DOHH2 (cell line): ENCODE data around the gene POC1B.
A peak's percentile ranks its signal among the peaks of the same experiment; 100 is the strongest.

Source experiments
- H3F3A ChIP-seq: fragments of 200-600 bp; sonication (generic), shearing (Covaris generic); 2 replicates; pipeline ENCODE4 v1.6.0; 2016; ENCODE audit warnings: antibody characterized with exemption, mild to moderate bottlenecking; ENCODE audit not compliant: control insufficient read depth, insufficient read depth
- H3K27ac ChIP-seq: fragments of 200-600 bp; sonication (generic); 2 replicates; pipeline ENCODE4 v1.5.1; 2014; ENCODE audit warnings: low read depth, mild to moderate bottlenecking, low read length, moderate library complexity
- H3K27me3 ChIP-seq: fragments of 200-600 bp; sonication (generic); 2 replicates; pipeline ENCODE4 v1.6.1; 2014; ENCODE audit warnings: mild to moderate bottlenecking, low read length, mixed read lengths; ENCODE audit not compliant: control insufficient read depth
- H3K36me3 ChIP-seq: fragments of 200-600 bp; sonication (generic); 2 replicates; pipeline ENCODE4 v1.6.1; 2014; ENCODE audit warnings: mild to moderate bottlenecking, low read length, moderate library complexity, mixed read lengths; ENCODE audit not compliant: control insufficient read depth
- H3K4me1 ChIP-seq: fragments of 200-600 bp; sonication (generic); 2 replicates; pipeline ENCODE4 v1.6.1; 2014; ENCODE audit warnings: mild to moderate bottlenecking, low read length, mixed read lengths; ENCODE audit not compliant: control insufficient read depth
- H3K4me2 ChIP-seq: fragments of 200-600 bp; sonication (generic); 2 replicates; pipeline ENCODE4 v1.6.0; 2014; ENCODE audit warnings: mild to moderate bottlenecking, low read length, moderate library complexity
- H3K4me3 ChIP-seq: fragments of 200-600 bp; sonication (generic); 2 replicates; pipeline ENCODE4 v1.5.1; 2014; ENCODE audit warnings: mild to moderate bottlenecking, low read length, mixed read lengths
- H3K79me2 ChIP-seq: fragments of 200-600 bp; sonication (generic); 2 replicates; pipeline ENCODE4 v1.6.1; 2014; ENCODE audit warnings: mild to moderate bottlenecking, low read length, mixed read lengths; ENCODE audit not compliant: control insufficient read depth
- H3K9me2 ChIP-seq: fragments of 200-600 bp; sonication (generic); replicated peaks from 2 replicates; pipeline ENCODE4 v1.6.1; 2014; ENCODE audit warnings: mild to moderate bottlenecking, low read length, mixed read lengths; ENCODE audit not compliant: control insufficient read depth
- H3K9me3 ChIP-seq: fragments of 200-600 bp; sonication (generic); 2 replicates; pipeline ENCODE4 v1.6.1; 2014; ENCODE audit warnings: antibody characterized with exemption, low read length, mixed read lengths; ENCODE audit not compliant: control insufficient read depth, insufficient read depth
- H4K20me1 ChIP-seq: fragments of 200-600 bp; sonication (generic); 2 replicates; pipeline ENCODE4 v1.6.0; 2014; ENCODE audit warnings: low read depth, mild to moderate bottlenecking, antibody characterized with exemption, low read length, moderate library complexity; ENCODE audit not compliant: control insufficient read depth, insufficient read depth
- EZH2phosphoT487 ChIP-seq: fragments of 200-600 bp; sonication (generic); IDR thresholded peaks from 2 replicates; pipeline ENCODE4 v1.6.1; 2017; ENCODE audit warnings: borderline replicate concordance, mild to moderate bottlenecking, antibody characterized with exemption, low read length, moderate library complexity, mixed read lengths
- TF ChIP-seq, protein P1 (sequence below): fragments of 200-600 bp; sonication (generic); IDR thresholded peaks from one replicate; pipeline ENCODE4 v1.5.1; 2014; ENCODE audit warnings: antibody characterized with exemption, mild to moderate bottlenecking, low read depth, low read length; ENCODE audit not compliant: poor library complexity, severe bottlenecking

The POC1B gene

DNA sequence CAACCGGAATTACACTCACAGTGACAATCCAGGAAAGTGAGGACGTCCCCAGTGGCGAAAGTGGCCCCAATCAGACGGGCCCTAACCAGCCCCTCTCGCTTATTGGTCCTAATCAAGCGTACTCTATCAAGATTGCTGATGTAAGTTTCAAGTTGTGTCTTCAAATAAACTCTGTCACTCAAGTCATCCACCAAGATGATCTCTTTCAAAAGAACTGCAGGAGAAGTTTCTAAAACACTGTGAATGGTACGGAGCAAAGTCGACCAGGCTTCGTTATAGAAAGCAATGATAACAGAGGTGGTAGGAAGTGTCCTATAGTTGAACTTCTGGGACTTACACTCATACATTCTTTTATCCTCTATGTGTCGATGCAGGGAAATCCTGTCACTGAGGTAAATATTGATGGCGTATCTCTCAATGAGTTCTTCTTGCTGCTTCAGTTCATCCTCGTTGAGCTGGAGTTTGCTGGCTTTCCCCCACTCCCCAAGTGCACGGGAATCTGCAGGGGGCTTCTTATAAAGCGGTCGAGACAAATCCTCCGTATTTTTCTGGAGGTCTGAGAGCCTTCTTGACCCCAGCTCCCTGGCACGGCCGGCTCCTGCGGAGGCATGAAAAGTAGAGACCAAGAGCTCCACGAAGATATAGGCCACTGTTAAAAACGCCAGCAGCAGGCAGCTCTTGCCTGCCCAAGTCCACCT, 1.9 kb downstream of the POC1B start:
- H3F3A ChIP-seq, result peaks cover 15% of the 10 kb centered on the region
- no peaks in the 10 kb centered on the region for H3K9me2 ChIP-seq
- TF ChIP-seq, protein P1, sequence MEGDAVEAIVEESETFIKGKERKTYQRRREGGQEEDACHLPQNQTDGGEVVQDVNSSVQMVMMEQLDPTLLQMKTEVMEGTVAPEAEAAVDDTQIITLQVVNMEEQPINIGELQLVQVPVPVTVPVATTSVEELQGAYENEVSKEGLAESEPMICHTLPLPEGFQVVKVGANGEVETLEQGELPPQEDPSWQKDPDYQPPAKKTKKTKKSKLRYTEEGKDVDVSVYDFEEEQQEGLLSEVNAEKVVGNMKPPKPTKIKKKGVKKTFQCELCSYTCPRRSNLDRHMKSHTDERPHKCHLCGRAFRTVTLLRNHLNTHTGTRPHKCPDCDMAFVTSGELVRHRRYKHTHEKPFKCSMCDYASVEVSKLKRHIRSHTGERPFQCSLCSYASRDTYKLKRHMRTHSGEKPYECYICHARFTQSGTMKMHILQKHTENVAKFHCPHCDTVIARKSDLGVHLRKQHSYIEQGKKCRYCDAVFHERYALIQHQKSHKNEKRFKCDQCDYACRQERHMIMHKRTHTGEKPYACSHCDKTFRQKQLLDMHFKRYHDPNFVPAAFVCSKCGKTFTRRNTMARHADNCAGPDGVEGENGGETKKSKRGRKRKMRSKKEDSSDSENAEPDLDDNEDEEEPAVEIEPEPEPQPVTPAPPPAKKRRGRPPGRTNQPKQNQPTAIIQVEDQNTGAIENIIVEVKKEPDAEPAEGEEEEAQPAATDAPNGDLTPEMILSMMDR, result no peak
- TF ChIP-seq EZH2phosphoT487, result no peak
- H3K4me2 ChIP-seq, result peak overlapping the region; percentile 87
- H3K79me2 ChIP-seq, result peaks cover 58% of the 10 kb centered on the region
- peaks cover 28% of the 10 kb centered on the region for H3K36me3 ChIP-seq
- no peaks in the 10 kb centered on the region for H4K20me1 ChIP-seq
- H3K9me3 ChIP-seq, result no peaks in the 10 kb centered on the region
- H3K27ac ChIP-seq, result peak overlapping the region; percentile 64; the same call in 1 of the 2 replicates
- no peaks in the 10 kb centered on the region for H3K27me3 ChIP-seq
- H3K4me1 ChIP-seq, result peaks cover 42% of the 10 kb centered on the region
- peak overlapping the region; percentile 97 for H3K4me3 ChIP-seq

DNA sequence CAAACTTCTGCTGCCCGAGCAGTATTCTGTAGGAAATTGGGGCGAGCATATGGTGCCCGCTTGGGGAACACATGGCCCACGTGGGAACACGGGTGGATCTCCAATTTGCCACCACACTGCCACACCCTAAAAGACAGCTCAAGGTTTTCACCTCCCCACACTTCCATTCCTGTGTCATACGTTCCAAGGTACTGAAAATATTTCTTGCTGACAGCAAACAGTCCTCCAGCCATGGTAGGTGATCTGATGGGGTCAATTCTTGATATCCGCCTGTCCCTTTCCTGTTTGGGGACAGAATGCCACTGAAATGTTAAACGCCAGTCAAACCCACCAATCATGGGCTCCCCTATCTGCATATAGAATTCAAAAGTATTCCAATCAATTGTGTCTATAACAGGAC, 2.5 kb downstream of the POC1B start:
- TF ChIP-seq, protein P1, result no peak
- no peak for TF ChIP-seq EZH2phosphoT487
- H3K4me3 ChIP-seq, result no peak overlapping the region
- H3K27me3 ChIP-seq, result no peaks in the 10 kb centered on the region
- peak overlapping the region; percentile 87 for H3K4me2 ChIP-seq
- H3K36me3 ChIP-seq, result peaks cover 28% of the 10 kb centered on the region
- H3K9me3 ChIP-seq, result no peaks in the 10 kb centered on the region
- H4K20me1 ChIP-seq, result no peaks in the 10 kb centered on the region
- peaks cover 37% of the 10 kb centered on the region for H3K4me1 ChIP-seq
- H3F3A ChIP-seq, result peaks cover 15% of the 10 kb centered on the region
- peaks cover 64% of the 10 kb centered on the region for H3K79me2 ChIP-seq
- no peak overlapping the region for H3K27ac ChIP-seq
- H3K9me2 ChIP-seq, result no peaks in the 10 kb centered on the region

DNA sequence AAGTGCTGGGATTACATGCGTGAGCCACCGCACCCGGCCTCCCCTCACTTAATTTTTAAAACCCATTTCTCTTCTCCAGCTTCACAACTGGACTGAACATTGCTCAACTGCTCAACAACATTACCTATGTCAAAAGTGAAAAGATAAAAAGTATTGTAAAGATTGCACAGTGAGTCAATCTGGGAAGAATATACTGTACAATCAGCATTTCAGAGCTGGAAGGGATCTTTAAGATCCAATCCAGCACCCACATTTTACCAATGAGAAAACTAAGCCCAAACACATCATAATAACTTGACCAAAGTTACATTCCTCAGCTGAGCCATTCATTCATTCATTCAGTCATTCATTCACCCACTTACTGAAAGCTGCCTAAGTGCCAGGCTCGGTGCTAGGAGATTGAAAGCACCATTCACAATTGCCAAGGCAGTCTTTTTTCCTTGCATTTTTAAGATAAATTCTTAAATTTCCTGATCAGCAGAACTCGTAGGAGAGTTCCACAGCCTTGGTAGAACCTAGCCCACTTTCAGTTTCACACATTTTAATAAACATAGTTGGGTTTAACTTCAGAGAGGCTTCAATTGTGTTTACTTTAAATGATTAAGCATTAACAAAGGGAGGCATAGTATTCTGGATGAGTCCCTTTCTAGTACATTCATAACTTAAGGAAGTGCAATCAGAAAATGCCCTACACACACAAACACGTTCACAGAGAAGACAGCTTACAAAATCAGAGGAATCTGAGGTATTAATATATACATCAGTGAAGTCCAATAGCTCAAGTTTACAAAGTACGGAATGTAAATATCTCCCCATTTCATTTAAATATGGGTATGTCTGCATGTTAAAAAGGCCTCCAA, 4.3 kb downstream of the POC1B start:
- peaks cover 28% of the 10 kb centered on the region for H3K36me3 ChIP-seq
- H3K27ac ChIP-seq, result no peak overlapping the region
- H3F3A ChIP-seq, result peaks cover 1% of the 10 kb centered on the region; the same call in 1 of the 2 replicates
- no peaks in the 10 kb centered on the region for H4K20me1 ChIP-seq
- peak overlapping the region; percentile 23 for H3K4me2 ChIP-seq
- H3K9me3 ChIP-seq, result no peaks in the 10 kb centered on the region
- no peaks in the 10 kb centered on the region for H3K27me3 ChIP-seq
- H3K79me2 ChIP-seq, result peaks cover 70% of the 10 kb centered on the region
- H3K9me2 ChIP-seq, result no peaks in the 10 kb centered on the region
- H3K4me3 ChIP-seq, result no peak overlapping the region
- peaks cover 33% of the 10 kb centered on the region for H3K4me1 ChIP-seq
- TF ChIP-seq EZH2phosphoT487, result no peak
- TF ChIP-seq, protein P1, result no peak
